GM18511 (cell line): ENCODE results near the gene UCHL1.

Source experiments
- ATAC-seq: cut with Tn5 transposase; IDR thresholded peaks from one replicate; pipeline ENCODE4 v1.9.1; 2021; ENCODE audit warnings: mild to moderate bottlenecking, moderate library complexity; ENCODE audit not compliant: unreplicated experiment

Gene UCHL1

GRCh38 chr4:41256740-41257256, at the start of gene UCHL1:
Gene UCHL1, plus strand, starts transcription at chr4:41256928. Its CDS starts 49 bp downstream, at chr4:41256977.
- peak; percentile 18 for ATAC-seq

GRCh38 chr4:41207291-41207831, 49.4 kb upstream of the UCHL1 start:
- ATAC-seq = no peak

- ATAC-seq = no peak
Measured at GRCh38 chr4:41209187-41209586, 47.5 kb upstream of the UCHL1 start.

GRCh38 chr4:41209901-41210300, 46.8 kb upstream of the UCHL1 start:
- no peak for ATAC-seq

- ATAC-seq = no peak
Measured at GRCh38 chr4:41211951-41212615, 44.6 kb upstream of the UCHL1 start.

- peak; percentile 38 for ATAC-seq
Measured at GRCh38 chr4:41212616-41213203, 44.0 kb upstream of the UCHL1 start.

GRCh38 chr4:41213625-41214135, 43.0 kb upstream of the UCHL1 start:
- ATAC-seq = peak; percentile 15

GRCh38 chr4:41214136-41214824, 42.4 kb upstream of the UCHL1 start, which contains the start of gene APBB2:
Gene APBB2, minus strand, starts transcription at chr4:41214542. Its CDS starts 181,288 bp downstream, at chr4:41033254.
- peak; percentile 60 for ATAC-seq

- ATAC-seq = peak; percentile 4
Measured at GRCh38 chr4:41214825-41215146, 41.9 kb upstream of the UCHL1 start.

- ATAC-seq = no peak
Measured at GRCh38 chr4:41215155-41215554, 41.6 kb upstream of the UCHL1 start.

GRCh38 chr4:41215969-41216293, 40.8 kb upstream of the UCHL1 start:
- no peak for ATAC-seq

- ATAC-seq = peak; percentile 46
Measured at GRCh38 chr4:41216294-41217019, 40.3 kb upstream of the UCHL1 start.

- no peak for ATAC-seq
Measured at GRCh38 chr4:41217020-41217333, 39.8 kb upstream of the UCHL1 start.

GRCh38 chr4:41217374-41217773, 39.4 kb upstream of the UCHL1 start:
- no peak for ATAC-seq

GRCh38 chr4:41218703-41219102, 38.0 kb upstream of the UCHL1 start:
- ATAC-seq = no peak

GRCh38 chr4:41219421-41219950, 37.2 kb upstream of the UCHL1 start:
- ATAC-seq = no peak

GRCh38 chr4:41221850-41222645, 34.7 kb upstream of the UCHL1 start:
- ATAC-seq = no peak

GRCh38 chr4:41227902-41228301, 28.8 kb upstream of the UCHL1 start:
- no peak for ATAC-seq

- no peak for ATAC-seq
Measured at GRCh38 chr4:41232406-41232805, 24.3 kb upstream of the UCHL1 start.

GRCh38 chr4:41232856-41233255, 23.9 kb upstream of the UCHL1 start:
- ATAC-seq = no peak
